Esophagus squamous epithelium (tissue), 5 donors: ENCODE measurements around the gene CALB2. TPM values are rescaled to one million over a fixed set of nuclear protein-coding genes. Genes with fewer than 3 reads are reported as not detected.
"Not testable (repeated sequence)": the region's sequence is repeated elsewhere in the genome, so short reads cannot be mapped to it uniquely, and the experiment has no call there.

Source experiments
- DNase-seq: peaks from one replicate; lab custom pipeline; 2025; lab: John Stamatoyannopoulos, UW
- H3K27ac ChIP-seq, 4 donors: fragments of 200-600 bp; sonication (generic); one replicate each; pipeline ENCODE4 v1.5.1; 2016 to 2019; ENCODE audit warnings: mild to moderate bottlenecking in 1 of 4
- H3K27me3 ChIP-seq, 4 donors: fragments of 200-600 bp; sonication (generic); 1 replicate in 3 of 4; 2 replicates in 1 of 4; pipeline versions ENCODE4 v1.5.1 to v1.6.0; 2017 to 2021; ENCODE audit warnings: antibody characterized with exemption in 1 of 4
- H3K36me3 ChIP-seq, 3 donors: fragments of 200-600 bp; sonication (generic); one replicate each; pipeline ENCODE4 v1.5.1; 2016 to 2019
- H3K4me1 ChIP-seq, 3 donors: fragments of 200-600 bp; sonication (generic); one replicate each; pipeline ENCODE4 v1.5.1; 2017 to 2019
- H3K4me3 ChIP-seq, 4 donors: fragments of 200-600 bp; sonication (generic); 1 replicate in 3 of 4; 2 replicates in 1 of 4; pipeline ENCODE4 v1.5.1; 2016 to 2019; ENCODE audit warnings: mild to moderate bottlenecking in 2 of 4, moderate library complexity in 1 of 4
- H3K9me3 ChIP-seq, 3 donors: fragments of 200-600 bp; sonication (generic); one replicate each; pipeline ENCODE4 v1.5.1; 2016 to 2019
- CTCF ChIP-seq, 6 experiments: fragments of 450-650 bp in 4 of 6; fragments of 200-600 bp in 2 of 6; sonication (generic) in 2 of 6; IDR thresholded peaks; one replicate each; pipeline ENCODE4 v1.5.1; 2016 to 2019; ENCODE audit warnings: antibody characterized with exemption in 6 of 6, mild to moderate bottlenecking in 4 of 6, moderate library complexity in 4 of 6
- POLR2A ChIP-seq, 4 donors: fragments of 450-650 bp; IDR thresholded peaks; one replicate each; pipeline ENCODE4 v1.6.1; 2017; ENCODE audit warnings: antibody characterized with exemption in 4 of 4, mild to moderate bottlenecking in 4 of 4, moderate library complexity in 3 of 4
- WGBS, 2 donors: methylation state at CpG; one replicate each; pipeline ENCODE4 v1.1.5; 2018; 5-methylcytosine and 5-hydroxymethylcytosine counted together
- intact Hi-C: fragments of 100-400 bp; cut with DNase I; formaldehyde crosslinking; loops from one replicate; pipeline ENCODE4 v1.15.0; 2022
- total RNA-seq, 4 donors: library from RNA; depleted of rRNA; stranded (reverse); fragments of >200 nt; gene quantifications; one replicate each; pipeline ENCODE4 v1.1.0, GENCODE V29; 2016
- donor health status: DM: yes; HTN: yes; CAD: no.

Gene CALB2
- total RNA-seq, 4 donors from 2014 or later: 0.35 to 3.8 (median 2.4) TPM

- no peak for DNase-seq
- H3K9me3 ChIP-seq: no peaks in the 10 kb centered on the region
- intact Hi-C loops: no loop called here
- H3K4me3 ChIP-seq: no peak overlapping the region
- 58 to 86% methylated on average over 2 of the region's 3 CpGs for WGBS, 2 donors
- TF ChIP-seq CTCF (IDR thresholded peaks at IDR 0.05) (no peak), POLR2A (IDR thresholded peaks at IDR 0.05) (no peak)
- H3K4me1 ChIP-seq: peaks cover 0 to 5% (median 0%) of the 10 kb centered on the region in 3 donors
- peaks cover 0 to 12% (median 0%) of the 10 kb centered on the region in 4 donors for H3K27me3 ChIP-seq
- no peaks in the 10 kb centered on the region for H3K36me3 ChIP-seq
- H3K27ac ChIP-seq: no peak overlapping the region
Observed at GRCh38 chr16:71352466-71352865, 6.1 kb upstream of the CALB2 start.

- Histone ChIP-seq H3K27ac (no peak overlapping the region), H3K27me3 (peaks cover 0 to 16% (median 0%) of the 10 kb centered on the region in 4 donors), H3K36me3 (no peaks in the 10 kb centered on the region), H3K4me3 (no peak overlapping the region), H3K4me1 (peaks cover 0 to 10% (median 0%) of the 10 kb centered on the region in 3 donors), H3K9me3 (no peaks in the 10 kb centered on the region)
- intact Hi-C loops: no loop called here
- 74 to 88% methylated on average over 1 of the region's 1 CpG for WGBS, 2 donors
- TF ChIP-seq POLR2A (IDR thresholded peaks at IDR 0.05): no peak
- no peak for TF ChIP-seq CTCF (IDR thresholded peaks at IDR 0.05)
- no peak for DNase-seq
Observed at GRCh38 chr16:71352963-71353460, 5.5 kb upstream of the CALB2 start.

DNA sequence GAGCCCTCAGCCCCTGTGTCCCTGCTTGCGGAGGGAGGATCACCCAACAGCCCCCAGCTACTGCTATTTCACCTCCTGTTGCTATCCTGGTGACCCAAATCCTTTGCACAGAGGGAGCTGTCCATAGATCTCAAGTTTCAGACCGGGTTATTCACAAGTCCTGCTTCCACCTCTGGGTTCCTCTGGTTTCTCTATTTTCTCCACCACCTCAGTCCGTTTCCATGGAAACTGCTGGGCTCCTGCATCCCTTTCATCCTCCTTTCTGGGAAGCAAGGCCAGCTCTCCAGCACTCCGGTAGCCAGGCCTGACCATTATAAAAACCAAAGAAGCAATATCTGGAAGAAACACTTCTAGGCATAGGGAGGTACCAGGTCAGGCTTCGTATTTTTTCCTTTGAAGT lies 4.8 kb upstream of the CALB2 start:
- DNase-seq: no peak
- intact Hi-C loops: no loop called here
- Histone ChIP-seq H3K4me1 (peaks cover 2 to 18% (median 6%) of the 10 kb centered on the region in 3 donors), H3K4me3 (no peak overlapping the region), H3K27me3 (peaks cover 0 to 23% (median 0%) of the 10 kb centered on the region in 4 donors), H3K36me3 (no peaks in the 10 kb centered on the region), H3K27ac (no peak overlapping the region), H3K9me3 (no peaks in the 10 kb centered on the region)
- TF ChIP-seq POLR2A (IDR thresholded peaks at IDR 0.05) (no peak), CTCF (IDR thresholded peaks at IDR 0.05) (no peak)
- WGBS, 2 donors: 56 to 60% methylated on average over 5 of the region's 5 CpGs

GRCh38 chr16:71354156-71354555 lies 4.4 kb upstream of the CALB2 start:
- Histone ChIP-seq H3K27me3 (peaks cover 0 to 27% (median under 1%) of the 10 kb centered on the region in 4 donors), H3K4me3 (no peak overlapping the region), H3K9me3 (no peaks in the 10 kb centered on the region), H3K27ac (no peak overlapping the region), H3K4me1 (peaks cover 3 to 22% (median 8%) of the 10 kb centered on the region in 3 donors), H3K36me3 (no peaks in the 10 kb centered on the region)
- DNase-seq: no peak
- TF ChIP-seq POLR2A (IDR thresholded peaks at IDR 0.05): no peak
- TF ChIP-seq CTCF (IDR thresholded peaks at IDR 0.05): no peak
- WGBS, 2 donors: 55% methylated on average over 3 of the region's 4 CpGs; no CpG with 5 or more reads in 1 of the 2 donors
- intact Hi-C loops: no loop called here

- Histone ChIP-seq H3K4me3 (no peak overlapping the region), H3K4me1 (peaks cover 3 to 22% (median 8%) of the 10 kb centered on the region in 3 donors), H3K27me3 (peaks cover 0 to 45% (median 2%) of the 10 kb centered on the region in 4 donors), H3K36me3 (no peaks in the 10 kb centered on the region), H3K27ac (no peak overlapping the region), H3K9me3 (no peaks in the 10 kb centered on the region)
- 70 to 86% methylated on average over 6 to 7 of the region's 7 CpGs for WGBS, 2 donors
- intact Hi-C loops: no loop called here
- TF ChIP-seq POLR2A (IDR thresholded peaks at IDR 0.05): no peak
- no peak for TF ChIP-seq CTCF (IDR thresholded peaks at IDR 0.05)
- no peak for DNase-seq
Observed at GRCh38 chr16:71356051-71356740, 2.3 kb upstream of the CALB2 start.

DNA sequence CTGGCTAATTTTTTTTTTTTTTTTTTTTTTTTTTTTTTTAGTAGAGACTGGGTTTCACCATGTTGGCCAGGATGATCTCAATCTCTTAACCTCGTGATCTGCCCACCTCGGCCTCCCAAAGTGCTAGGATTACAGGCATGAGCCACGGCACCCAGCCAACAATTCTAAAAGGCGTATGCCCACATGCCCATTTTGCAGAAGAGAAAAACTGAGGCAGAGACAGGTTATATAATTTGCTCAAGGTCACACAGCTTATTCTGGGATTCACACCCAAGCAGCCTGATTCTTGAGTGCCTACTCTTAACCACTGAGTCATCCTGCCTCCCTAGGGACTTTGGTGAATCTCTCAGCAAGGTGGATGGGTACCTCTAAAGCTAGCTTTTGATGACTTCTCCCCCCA lies 1.6 kb upstream of the CALB2 start:
- H3K9me3 ChIP-seq, H3K4me3 ChIP-seq, H3K27ac ChIP-seq, intact Hi-C loops, DNase-seq, H3K36me3 ChIP-seq: not testable (repeated sequence)
- peaks cover 3 to 17% (median 8%) of the 10 kb centered on the region in 3 donors for H3K4me1 ChIP-seq
- WGBS, 2 donors: 63% methylated on average over 4 of the region's 4 CpGs; no CpG with 5 or more reads in 1 of the 2 donors
- peaks cover 0 to 45% (median 2%) of the 10 kb centered on the region in 4 donors for H3K27me3 ChIP-seq
